Large intestine (tissue), 3 donors: Measurements from ENCODE around the gene CDK11A. TPM values are rescaled to one million over a fixed set of nuclear protein-coding genes. Genes with fewer than 3 reads are reported as not detected.
"Not testable (repeated sequence)": the region's sequence is repeated elsewhere in the genome, so short reads cannot be mapped to it uniquely, and the experiment has no call there.

Experiments used
- DNase-seq, 2 donors: peaks; one replicate each; pipeline versions ENCODE4 v3.0.0 to v3.0.0-alpha.2; 2013
- H3K27ac ChIP-seq: one replicate; pipeline ENCODE4 v1.5.1; 2013; ENCODE audit warnings: low read length
- H3K27me3 ChIP-seq: 2 replicates; pipeline ENCODE4 v1.6.1; 2013; ENCODE audit warnings: low read length; ENCODE audit not compliant: control insufficient read depth, insufficient read depth
- H3K36me3 ChIP-seq: 2 replicates; pipeline ENCODE4 v1.6.1; 2013; ENCODE audit warnings: low read length; ENCODE audit not compliant: control insufficient read depth, insufficient read depth
- H3K4me1 ChIP-seq: one replicate; pipeline ENCODE4 v1.6.1; 2013; ENCODE audit warnings: low read length; ENCODE audit not compliant: control insufficient read depth, insufficient read depth
- H3K4me3 ChIP-seq: one replicate; pipeline ENCODE4 v1.5.1; 2013; ENCODE audit warnings: low read length
- H3K9me3 ChIP-seq: one replicate; pipeline ENCODE4 v1.6.1; 2013; ENCODE audit warnings: mild to moderate bottlenecking, low read depth, low read length, moderate library complexity; ENCODE audit not compliant: control insufficient read depth
- WGBS: methylation state at CpG from one replicate; pipeline ENCODE4 v1.1.5; 2013; ENCODE audit warnings: low lambda C conversion rate; ENCODE audit not compliant: insufficient coverage; 5-methylcytosine and 5-hydroxymethylcytosine counted together
- polyA plus RNA-seq: library from polyadenylated mRNA; unstranded; fragments of 120-200 nt; gene quantifications from one replicate; pipeline ENCODE4 v1.2.1, GENCODE V29; 2013

CDK11A gene
- polyA plus RNA-seq, 1 donor = 21.1 TPM

- peaks cover 56% of the 10 kb centered on the region for H3K36me3 ChIP-seq
- no peaks in the 10 kb centered on the region for H3K4me1 ChIP-seq
- no peaks in the 10 kb centered on the region for H3K27me3 ChIP-seq
- H3K9me3 ChIP-seq = peaks cover 2% of the 10 kb centered on the region
- DNase-seq = no peak
- no peak overlapping the region for H3K4me3 ChIP-seq
- WGBS = no CpG with 5 or more reads among the region's 49 CpGs
- no peak overlapping the region for H3K27ac ChIP-seq
These were observed 30.1 kb upstream of the CDK11A start for GRCh38 chr1:1754051-1754815.

- H3K36me3 ChIP-seq = peaks cover 52% of the 10 kb centered on the region
- no peak for DNase-seq
- no peaks in the 10 kb centered on the region for H3K27me3 ChIP-seq
- WGBS = no CpG with 5 or more reads among the region's 16 CpGs
- peaks cover 2% of the 10 kb centered on the region for H3K9me3 ChIP-seq
- H3K4me3 ChIP-seq = no peak overlapping the region
- H3K27ac ChIP-seq = no peak overlapping the region
- H3K4me1 ChIP-seq = no peaks in the 10 kb centered on the region
These were observed 29.4 kb upstream of the CDK11A start for GRCh38 chr1:1753607-1754005.

- no peak overlapping the region for H3K4me3 ChIP-seq
- WGBS = no CpG with 5 or more reads among the region's 37 CpGs
- H3K9me3 ChIP-seq = peaks cover 2% of the 10 kb centered on the region
- no peak overlapping the region for H3K27ac ChIP-seq
- no peak for DNase-seq
- H3K27me3 ChIP-seq = no peaks in the 10 kb centered on the region
- H3K36me3 ChIP-seq = peaks cover 48% of the 10 kb centered on the region
- no peaks in the 10 kb centered on the region for H3K4me1 ChIP-seq
These were observed 28.8 kb upstream of the CDK11A start for GRCh38 chr1:1752636-1753606.

- Histone ChIP-seq H3K27me3 (no peaks in the 10 kb centered on the region), H3K27ac (no peak overlapping the region), H3K9me3 (no peaks in the 10 kb centered on the region), H3K36me3 (peaks cover 43% of the 10 kb centered on the region), H3K4me1 (no peaks in the 10 kb centered on the region), H3K4me3 (no peak overlapping the region)
- no CpG with 5 or more reads among the region's 11 CpGs for whole genome bisulfite sequencing
- DNase-seq = no peak
These were observed 28.0 kb upstream of the CDK11A start for GRCh38 chr1:1752190-1752589.

GRCh38 chr1:1749941-1750340 lies 25.8 kb upstream of the CDK11A start:
- no CpG with 5 or more reads among the region's 9 CpGs for WGBS
- H3K4me3 ChIP-seq, H3K4me1 ChIP-seq, H3K9me3 ChIP-seq, H3K27me3 ChIP-seq, DNase-seq, H3K27ac ChIP-seq: not testable (repeated sequence)
- H3K36me3 ChIP-seq = peaks cover 25% of the 10 kb centered on the region

- H3K4me3 ChIP-seq = no peak overlapping the region
- no peaks in the 10 kb centered on the region for H3K4me1 ChIP-seq
- peaks cover 16% of the 10 kb centered on the region for H3K36me3 ChIP-seq
- WGBS = no CpG with 5 or more reads among the region's 18 CpGs
- no peaks in the 10 kb centered on the region for H3K27me3 ChIP-seq
- DNase-seq = no peak
- H3K27ac ChIP-seq = no peak overlapping the region
- H3K9me3 ChIP-seq = no peaks in the 10 kb centered on the region
These were observed 24.6 kb upstream of the CDK11A start for GRCh38 chr1:1748686-1749321.

- not testable (repeated sequence) for H3K4me3 ChIP-seq, H3K9me3 ChIP-seq, H3K36me3 ChIP-seq, DNase-seq, H3K27me3 ChIP-seq, H3K4me1 ChIP-seq
- no CpG with 5 or more reads among the region's 35 CpGs for WGBS
- H3K27ac ChIP-seq = peak overlapping the region; percentile 81
These were observed 22.4 kb upstream of the CDK11A start for GRCh38 chr1:1746566-1746909.

GRCh38 chr1:1745651-1746565 lies 21.8 kb upstream of the CDK11A start:
- Histone ChIP-seq H3K27ac (peak overlapping the region; percentile 81), H3K4me3 (peak overlapping the region; percentile 37)
- DNase-seq = peak; percentile 47 to 74
- H3K9me3 ChIP-seq, H3K36me3 ChIP-seq, H3K27me3 ChIP-seq, H3K4me1 ChIP-seq: not testable (repeated sequence)
- WGBS = no CpG with 5 or more reads among the region's 101 CpGs

- not testable (repeated sequence) for H3K4me3 ChIP-seq
- 67% methylated on average over 3 of the region's 11 CpGs for WGBS
These were observed 18.4 kb upstream of the CDK11A start for GRCh38 chr1:1742529-1742928.

More at GRCh38 chr1:1742529-1742928, 18.4 kb upstream of the CDK11A start:
- H3K9me3 ChIP-seq, H3K27ac ChIP-seq, H3K36me3 ChIP-seq, H3K4me1 ChIP-seq, H3K27me3 ChIP-seq, DNase-seq: not testable (repeated sequence)
